NCI-H1092 treated with DMSO at 0.1 percent for 48 hours (cell line): Measurements from ENCODE around the gene CST4.
"Not testable (repeated sequence)": the region's sequence is repeated elsewhere in the genome, so short reads cannot be mapped to it uniquely, and the experiment has no call there.

Experiments used
- DNase-seq: peaks from one replicate; lab custom pipeline; 2025; lab: John Stamatoyannopoulos, UW

Gene CST4

DNA sequence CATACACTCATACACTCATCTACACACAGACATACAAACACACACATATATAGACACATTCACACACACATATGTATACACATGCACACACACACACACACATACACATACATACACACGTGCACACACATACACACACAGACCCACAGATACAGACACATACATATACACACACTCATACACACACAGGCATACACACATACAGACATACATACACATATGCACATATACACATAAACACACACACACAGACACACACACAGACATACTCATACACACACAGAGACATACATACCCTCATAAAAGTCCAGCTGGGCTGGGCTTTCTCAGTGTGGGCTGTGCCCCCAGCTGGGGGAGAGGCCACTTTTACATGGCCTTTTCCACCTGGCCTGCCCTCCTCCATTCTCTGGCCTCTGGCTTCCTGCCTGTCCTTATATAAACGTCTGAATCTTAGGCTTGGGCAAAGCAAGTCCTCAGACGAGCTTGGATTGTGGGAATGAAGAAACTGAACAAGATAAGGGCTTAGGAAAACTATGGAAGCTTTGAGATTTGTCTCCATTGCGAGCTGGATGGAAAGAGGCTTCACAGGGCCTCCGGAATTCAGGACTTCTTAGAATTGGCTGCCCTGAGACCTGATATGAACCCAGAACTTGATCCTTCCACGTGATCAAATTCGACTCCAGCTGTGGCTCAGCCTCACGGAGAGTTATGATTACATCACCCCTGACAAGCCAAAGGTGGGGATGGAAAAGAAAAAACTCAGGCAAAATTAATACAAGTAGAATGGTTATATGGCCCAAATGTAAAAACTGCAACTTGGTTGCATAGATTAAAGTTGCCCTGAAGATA is 28.6 kb downstream of the CST4 start:
- no peak for DNase-seq

DNA sequence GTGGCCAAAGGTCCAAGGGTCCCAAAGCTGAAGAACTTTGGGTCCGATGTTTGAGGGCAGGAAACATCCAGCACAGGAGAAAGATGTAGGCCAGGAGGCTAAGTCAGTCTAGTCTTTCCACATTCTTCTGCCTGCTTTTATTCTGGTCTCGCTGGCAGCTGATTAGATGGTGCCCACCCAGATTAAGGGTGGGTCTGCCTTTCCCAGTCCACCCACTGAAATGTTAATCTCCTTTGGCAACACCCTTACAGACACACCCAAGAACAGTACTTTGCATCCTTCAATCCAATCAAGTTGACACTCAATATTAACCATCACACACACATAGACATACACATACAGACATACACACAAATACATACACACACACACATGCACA is 29.2 kb downstream of the CST4 start:
- DNase-seq: not testable (repeated sequence)

DNA sequence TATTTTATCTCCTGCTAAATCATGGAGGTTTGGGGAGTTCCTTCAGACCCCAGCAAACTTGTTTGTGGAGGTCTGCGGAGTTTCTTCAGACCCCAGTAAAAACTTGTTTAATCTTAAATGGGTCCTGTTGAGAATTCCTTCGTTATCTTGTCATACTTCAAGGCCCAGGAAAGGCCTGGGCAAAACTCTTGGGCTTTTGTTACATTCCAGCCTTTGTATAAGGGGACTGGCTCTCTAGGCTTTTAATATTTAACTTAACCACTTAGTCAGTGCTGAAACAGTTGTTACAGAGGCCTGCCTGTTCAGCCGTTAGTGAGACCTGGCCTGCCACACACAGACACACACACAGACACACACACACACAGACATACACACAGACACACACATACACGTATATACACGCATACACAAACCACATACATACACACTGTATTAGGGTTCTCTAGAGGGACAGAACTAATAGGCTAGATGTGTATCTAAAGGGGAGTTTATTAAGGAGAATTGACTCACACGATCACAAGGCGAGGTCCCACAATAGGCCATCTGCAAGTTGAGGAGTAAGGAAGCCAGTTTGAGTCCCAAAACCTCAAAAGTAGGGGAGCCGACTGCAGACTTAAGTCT is 29.7 kb downstream of the CST4 start:
- no peak for DNase-seq

DNA sequence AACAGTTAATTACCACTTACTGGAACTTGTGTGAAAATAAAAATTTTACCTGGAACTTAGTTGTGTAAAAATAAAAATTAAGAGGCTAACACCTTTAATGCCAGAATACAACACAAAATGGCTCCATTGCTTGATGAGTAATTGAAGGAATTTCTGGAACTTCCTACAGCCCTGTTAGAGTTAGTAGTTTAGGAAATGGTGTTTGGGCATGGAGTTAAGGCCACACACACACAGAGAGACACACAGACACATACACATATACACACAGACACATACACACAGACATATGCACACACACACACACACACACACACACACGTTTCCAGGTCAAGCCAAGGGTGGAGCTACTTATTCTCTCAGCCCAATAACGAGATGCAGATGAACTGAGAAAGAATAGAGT is 30.5 kb downstream of the CST4 start:
- no peak for DNase-seq

DNA sequence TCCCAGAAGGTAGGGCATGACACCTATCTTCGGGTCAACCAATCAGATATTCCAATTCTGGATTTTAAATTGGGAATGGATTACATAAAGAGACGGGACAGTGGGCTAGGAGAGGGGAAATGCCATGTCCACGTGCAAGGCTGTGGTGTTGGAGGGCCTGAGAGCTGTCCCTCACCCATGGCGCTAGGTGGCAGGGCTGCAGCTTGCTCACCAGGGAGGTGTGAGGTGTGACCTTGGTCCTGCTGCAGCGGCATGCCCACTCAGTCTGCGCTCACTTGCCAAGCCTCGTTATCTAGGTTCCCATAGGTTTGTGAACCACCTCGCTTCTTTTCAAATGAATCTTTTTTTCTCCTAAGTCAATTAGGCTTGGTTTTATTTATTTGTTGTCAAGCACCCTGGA is 31.6 kb downstream of the CST4 start:
- DNase-seq: no peak

DNA sequence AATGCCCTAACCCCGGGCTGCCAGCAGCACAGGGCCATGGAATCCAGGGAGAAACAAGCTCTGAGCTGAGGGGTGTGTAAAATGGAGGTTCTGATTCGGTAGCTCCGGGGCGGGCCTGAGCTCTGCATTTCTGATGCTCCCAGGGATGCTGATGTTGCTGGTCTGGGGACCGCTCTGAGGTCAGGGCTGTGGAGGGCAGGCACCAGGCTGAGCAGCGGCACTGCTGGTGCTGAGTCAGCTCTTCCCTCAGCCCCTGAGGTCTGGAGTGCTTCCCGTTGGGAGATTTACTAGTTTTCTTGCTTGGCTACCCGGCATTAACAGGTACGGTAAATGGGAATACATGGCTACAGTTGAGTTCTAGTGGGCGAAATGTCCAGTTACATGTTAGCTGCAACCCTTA is 32.5 kb downstream of the CST4 start:
- no peak for DNase-seq

DNA sequence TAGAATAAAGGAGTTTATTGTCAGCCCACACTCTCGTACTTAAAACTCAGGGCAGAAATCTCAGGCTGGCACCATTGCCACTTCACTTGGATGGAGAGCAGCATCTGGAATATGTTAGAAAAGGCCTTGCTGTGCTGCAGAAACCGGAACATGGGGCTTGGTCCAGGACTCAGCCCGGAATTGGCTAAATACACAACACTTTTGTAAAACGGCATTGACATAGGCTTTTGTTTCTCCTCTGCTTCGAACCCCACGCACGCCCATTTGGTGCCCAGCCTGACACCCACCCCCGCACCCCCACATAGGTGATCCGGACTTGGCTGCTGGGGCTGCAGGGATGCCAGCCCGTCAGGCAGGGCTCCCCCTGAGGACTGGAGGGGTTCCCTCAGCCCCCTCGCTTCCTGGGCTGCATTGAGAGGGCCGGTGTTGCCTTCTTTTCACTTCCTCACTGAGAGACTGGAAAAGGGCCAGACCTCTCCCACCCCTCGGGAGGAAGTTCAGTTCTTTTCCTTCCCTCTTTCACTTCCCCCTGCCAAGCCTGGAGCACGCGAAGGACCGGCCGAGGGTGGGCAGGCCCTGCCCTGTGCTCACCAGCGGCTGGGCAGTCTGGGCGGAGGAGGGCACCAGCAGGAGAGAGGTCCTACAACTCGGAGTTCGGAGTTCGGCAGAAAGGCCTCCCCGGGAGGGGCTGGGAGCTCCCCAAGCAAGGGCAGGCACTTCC is 33.2 kb downstream of the CST4 start:
- no peak for DNase-seq

DNA sequence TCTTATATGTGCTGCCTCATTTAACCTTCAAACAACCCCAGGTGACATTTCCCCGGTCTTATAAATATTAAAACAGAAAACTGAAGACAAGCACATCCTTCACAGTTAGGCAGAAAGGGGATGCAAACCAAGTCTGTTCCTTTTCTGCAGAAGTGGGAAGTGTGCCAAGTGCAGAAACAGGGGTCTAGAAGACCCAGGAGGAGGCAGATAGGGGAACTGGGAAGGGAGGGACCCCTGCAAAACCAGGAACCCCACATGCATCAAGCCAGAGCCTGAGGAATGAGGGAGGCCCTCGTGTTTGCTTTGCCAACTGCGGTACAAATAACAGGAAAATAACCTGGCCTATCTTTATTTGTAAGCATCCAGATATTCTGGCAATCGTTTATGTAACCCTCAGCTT is 34.1 kb downstream of the CST4 start:
- DNase-seq: no peak

DNA sequence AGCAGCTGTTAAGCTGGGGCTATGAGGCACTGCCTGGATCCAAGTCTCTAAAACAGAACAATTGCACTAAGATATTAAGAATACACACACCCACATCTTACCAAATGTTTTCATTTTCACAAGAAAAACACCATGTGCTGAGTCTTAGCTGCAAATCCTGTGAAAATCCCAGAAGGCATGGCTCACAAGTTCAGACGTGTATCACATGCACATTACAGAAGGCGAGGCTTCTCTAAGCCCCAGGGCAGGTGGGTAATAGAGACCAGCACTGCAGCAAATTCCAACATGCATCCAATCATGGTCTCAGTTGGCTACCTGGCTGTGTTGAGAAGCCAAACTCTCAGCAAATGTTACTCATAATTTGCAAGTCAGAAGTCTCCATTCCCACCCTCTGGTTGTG is 34.8 kb downstream of the CST4 start:
- DNase-seq: no peak

DNA sequence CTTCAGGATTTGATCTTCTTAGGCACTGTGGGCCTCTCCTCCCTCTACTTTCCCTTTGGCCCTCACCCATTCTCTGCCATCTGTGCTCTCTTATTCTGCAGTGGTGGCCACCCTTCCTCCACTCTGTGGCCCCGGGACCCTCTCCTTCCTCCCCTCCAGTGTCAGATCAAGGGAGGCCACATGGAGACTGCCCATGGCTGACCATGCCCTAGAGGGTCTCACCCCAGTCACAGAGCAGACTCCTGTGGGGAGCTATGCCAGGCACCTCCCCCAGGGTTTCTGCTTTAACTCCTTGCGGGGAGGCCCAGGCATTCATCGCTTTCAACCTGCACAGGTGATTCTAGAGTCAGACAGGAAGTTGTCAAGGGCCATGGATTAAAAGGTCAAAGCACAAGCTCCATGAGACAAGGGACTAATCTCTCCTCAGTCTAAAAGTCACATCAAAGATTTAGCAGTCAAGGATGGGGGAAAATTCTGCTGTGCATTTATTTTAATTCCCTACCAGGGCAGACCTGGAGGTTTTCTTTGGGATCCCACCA is 35.4 kb downstream of the CST4 start:
- no peak for DNase-seq

DNA sequence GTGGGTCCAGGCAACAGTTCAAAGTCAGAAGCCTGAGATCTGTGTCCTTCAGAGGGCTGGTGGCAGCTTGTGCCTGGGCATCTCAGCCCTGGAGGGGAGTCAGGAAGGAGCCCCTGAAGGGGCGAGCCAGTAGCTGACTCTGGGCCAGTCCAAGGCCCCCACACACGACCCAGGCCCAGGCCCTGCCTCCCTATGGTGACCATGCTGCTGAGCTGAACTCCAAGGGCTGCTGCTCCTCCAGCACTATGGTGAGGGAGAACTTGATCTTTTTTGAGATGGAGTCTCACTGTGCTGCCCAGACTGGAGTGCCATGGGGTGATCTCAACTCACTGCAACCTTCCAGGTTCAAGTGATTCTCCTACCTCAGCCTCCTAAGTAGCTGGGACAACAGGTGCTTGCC is 35.9 kb downstream of the CST4 start:
- no peak for DNase-seq

DNA sequence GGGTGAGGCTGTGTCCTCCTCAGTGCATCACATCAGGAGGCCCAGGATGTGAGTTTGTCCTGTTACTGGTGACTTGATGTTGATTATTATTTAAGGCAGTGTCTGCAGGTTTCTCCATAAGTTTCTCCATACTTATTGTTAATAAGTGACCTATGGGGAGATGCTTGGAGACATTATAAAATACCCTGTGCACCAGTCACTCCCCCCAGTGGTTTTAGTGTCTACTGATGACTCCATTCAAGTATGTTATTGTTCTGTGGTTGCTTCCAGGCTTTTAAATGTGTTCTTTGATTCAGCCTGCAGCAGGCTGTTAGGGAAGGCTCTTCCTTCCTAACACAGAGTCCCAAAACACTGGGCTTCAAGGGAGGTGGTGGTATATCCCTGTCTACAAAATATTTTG is 36.5 kb downstream of the CST4 start:
- no peak for DNase-seq

DNA sequence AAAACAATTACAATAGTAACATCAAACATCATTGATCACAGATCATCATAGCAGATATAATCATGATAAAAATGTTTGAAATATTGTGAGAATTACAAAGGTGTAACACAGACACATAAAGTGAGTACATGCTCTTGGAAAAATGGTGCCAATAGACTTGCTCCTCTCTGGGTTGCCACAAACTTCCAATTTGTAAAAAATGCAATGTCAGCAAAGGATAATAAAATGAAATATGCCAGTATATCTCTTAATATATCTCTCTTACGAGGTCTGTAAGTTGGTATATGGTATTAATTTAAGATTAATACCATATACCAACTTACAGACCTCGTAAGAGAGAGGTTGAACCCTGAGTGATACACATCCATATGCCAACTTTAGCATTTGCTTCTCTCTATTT is 37.7 kb downstream of the CST4 start:
- DNase-seq: no peak

DNA sequence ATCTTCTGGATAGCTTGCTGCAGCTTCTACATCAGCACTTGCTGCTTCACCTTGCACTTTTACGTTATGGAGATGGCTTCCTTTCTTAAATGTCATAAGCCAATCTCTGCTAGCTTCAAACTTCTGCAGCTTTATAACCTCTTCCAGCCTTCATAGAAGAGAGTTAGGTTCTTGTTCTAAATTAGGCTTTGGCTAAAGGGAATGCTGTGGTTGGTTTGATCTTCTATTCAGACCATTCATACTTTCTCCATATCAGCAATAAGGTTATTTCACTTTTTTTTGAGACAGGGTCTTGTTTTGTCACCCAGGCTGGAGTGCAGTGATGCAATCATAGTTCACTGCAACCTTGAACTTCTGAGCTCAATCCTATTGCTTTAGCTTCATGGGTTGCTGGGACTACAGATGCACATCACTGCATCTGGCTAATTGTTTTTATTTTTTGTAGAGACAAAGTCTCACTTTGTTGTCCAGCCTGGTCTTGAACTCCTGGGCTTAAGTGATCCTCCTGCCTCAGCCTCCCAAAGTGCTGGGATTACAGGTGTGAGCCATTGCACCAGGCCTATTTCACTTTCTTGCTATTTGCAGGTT is 38.9 kb downstream of the CST4 start:
- no peak for DNase-seq

DNA sequence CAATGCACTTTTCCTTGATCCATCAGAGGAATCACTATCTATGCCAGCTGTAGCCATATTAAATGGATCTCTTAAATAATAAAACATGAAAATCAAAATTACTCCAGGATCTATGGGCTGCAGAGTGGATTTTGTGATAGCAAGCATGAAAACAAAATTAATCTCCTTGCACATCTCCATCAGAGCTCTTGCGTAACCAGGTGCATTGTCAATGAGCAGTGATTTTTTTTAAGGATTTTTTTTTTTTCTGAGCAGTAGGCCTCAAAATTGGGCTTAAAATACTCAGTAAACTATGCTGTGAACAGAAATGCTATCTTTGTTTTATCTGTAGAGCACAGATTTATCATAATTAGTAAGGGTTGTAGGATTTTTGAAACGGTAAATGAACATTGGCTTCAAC is 39.6 kb downstream of the CST4 start:
- no peak for DNase-seq

DNA sequence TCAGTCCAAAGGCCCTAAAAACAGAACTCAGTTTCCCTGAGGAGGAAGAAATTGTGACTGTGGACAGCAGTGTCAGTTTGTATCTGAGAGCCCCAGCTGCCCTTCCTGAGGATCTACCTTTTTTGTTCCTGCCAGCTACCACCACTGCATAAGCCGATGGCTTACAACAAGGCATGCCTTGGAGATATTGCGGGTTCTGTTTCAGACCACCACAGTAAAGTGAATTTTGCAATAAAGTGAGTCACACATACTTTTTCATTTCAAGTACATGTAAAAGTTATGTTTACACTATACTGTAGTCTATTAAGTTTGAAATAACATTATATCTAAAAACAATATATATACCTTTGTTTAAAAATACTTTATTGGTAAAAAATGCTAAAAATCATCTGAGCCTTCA is 41.5 kb downstream of the CST4 start:
- no peak for DNase-seq

DNA sequence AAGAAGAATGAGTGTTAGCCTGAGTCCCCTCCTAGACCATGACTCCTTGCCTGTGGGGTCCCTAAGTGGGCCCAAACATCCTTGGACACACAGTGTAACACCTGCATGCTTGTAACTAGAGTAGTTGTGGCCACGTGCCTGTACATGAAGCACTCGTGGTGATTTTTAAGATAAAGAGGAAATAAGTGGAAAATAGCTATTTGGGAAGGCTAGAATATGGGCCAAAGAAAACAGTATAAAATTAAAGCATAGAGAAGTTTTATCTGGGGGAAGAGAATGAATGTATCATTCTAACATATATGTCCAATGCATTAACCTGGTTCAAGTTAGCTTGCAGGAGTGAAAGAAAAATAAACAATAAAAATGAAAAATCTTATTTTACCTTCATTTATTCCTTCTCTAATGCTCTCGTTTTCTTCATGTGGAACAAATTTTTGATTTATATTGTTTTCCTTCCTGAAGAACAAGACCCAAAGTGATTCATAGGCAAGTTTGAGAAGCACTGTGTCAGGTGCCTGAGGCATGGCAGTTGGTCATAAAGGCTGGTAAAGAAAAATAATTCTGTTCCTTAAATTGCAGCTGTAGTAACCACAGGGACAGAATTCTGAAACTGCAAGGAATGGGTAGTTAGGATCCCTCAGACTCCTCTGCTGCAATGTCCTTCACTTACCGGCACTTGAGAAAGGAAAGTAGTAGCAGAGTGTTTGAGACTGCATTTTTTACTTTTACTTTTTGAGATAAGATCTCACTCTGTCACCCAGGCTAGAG is 42.5 kb downstream of the CST4 start:
- no peak for DNase-seq

DNA sequence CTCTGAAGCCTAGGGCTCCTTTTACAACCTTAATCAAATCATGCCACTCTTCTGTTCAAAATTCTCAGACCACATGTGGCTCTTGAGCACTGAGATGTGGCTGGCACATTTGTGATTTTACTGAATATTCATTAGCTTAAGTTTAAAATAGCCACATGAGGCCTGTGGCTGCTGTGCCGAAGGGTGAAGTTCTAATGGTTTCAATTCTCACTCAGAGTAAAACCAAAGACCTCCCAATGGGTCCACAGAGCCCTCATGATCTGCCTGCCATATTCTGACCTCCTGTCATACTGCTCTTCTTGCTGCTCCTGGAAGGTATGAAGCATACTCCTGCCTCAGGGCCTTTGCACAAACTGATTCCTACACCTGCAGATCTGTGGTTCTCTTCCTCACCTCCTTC is 43.3 kb downstream of the CST4 start:
- DNase-seq: no peak

DNA sequence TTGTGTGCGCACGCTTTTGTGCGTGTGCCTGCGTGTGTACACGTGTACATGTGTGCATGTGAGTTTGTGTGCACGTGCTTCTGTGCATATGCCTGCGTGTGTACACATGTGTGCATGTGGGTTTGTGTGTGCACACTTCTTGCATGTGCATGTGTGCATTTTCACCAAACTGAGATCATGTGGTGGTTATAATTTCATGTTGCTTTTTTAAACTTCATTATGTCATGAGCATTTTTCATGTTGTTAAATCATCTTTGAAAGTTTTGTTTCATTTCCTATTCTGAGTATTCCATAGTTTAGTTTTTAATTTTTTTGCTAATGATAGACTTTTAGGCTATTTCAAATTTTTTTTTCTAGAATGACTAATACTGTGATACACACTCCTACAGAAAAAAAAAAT is 44.7 kb downstream of the CST4 start:
- DNase-seq: no peak

DNA sequence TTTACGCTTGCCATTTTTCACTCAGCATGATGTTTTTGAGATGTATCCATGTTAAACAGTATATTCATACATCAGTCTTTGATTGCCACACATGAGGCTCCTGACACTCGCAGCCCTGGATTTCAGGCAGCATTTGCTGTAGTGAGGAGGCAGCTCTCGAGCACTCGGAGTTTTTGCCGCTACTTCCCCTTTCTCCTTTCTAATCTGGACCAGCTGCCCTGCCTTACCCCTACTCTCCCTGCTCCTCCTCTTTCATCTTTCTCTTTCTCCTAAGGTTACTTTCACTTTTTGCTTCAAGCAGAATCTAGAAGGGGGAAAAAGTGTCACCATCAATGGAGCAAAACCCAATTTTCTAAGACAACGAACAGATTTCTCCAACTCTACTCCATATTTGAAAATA is 45.2 kb downstream of the CST4 start:
- no peak for DNase-seq

DNA sequence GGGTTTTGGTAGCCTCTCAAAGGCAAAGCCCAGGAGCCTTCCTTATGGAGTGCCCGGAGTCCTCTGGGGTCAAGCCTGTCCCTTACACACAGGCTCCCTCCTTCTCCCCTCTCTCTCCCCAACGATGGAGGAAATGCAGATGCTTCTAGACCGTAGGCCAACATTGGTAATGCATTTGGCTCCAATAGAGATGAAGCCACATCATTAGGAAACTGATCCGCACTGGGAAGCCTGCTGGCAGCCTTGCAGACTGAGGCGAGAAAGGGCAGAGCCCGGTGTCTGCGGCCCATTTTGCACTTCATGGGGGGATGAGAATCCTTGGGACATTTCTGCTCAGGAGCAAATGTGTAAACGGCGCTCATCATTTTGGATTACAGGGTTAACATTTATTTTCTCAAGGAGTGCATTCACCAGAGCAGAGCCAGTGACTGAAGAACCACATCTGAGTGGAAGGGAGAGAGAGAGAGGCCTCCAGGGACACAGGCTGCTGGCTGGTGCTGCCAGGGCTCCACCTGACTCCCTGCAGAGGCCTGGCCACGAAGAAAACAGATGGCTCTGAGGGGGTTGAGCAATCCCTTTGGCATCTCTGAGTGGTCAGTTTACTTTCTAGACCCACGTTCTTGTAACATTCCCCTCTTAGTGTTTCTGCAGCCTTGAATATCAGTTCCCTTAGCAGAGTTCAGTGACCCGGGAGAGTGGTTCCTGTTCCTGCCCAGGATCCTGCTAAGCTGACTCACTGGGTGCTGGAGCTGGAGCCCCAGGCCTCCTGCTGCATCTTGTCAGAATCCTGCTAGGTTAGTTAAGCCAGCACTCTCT is 46.7 kb downstream of the CST4 start:
- peak; percentile 45 for DNase-seq
